ENCODE data around the gene GPR108.

- no peak for TF ChIP-seq YY1 (IDR thresholded peaks at IDR 0.05; ENCODE audit: low read depth)
- TF ChIP-seq, protein P1, sequence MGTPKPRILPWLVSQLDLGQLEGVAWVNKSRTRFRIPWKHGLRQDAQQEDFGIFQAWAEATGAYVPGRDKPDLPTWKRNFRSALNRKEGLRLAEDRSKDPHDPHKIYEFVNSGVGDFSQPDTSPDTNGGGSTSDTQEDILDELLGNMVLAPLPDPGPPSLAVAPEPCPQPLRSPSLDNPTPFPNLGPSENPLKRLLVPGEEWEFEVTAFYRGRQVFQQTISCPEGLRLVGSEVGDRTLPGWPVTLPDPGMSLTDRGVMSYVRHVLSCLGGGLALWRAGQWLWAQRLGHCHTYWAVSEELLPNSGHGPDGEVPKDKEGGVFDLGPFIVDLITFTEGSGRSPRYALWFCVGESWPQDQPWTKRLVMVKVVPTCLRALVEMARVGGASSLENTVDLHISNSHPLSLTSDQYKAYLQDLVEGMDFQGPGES (IDR thresholded peaks at IDR 0.05; ENCODE audit: low read depth, low read length) = no peak
- TF ChIP-seq CTCF (IDR thresholded peaks at IDR 0.05) = no peak
- TF ChIP-seq REST (IDR thresholded peaks at IDR 0.05; ENCODE audit: low read depth, low read length) = no peak
- TF ChIP-seq SMC3 (IDR thresholded peaks at IDR 0.05; ENCODE audit: low read depth, low read length) = no peak
- TF ChIP-seq EZH2phosphoT487 (IDR thresholded peaks at IDR 0.05; ENCODE audit: borderline replicate concordance, low read depth) = no peak
- TF ChIP-seq POLR2AphosphoS5 (IDR thresholded peaks at IDR 0.05; ENCODE audit: low read depth, low read length) = no peak
- no peak for TF ChIP-seq MEF2A (IDR thresholded peaks at IDR 0.05; ENCODE audit: borderline replicate concordance, low read depth)
These were observed 16.8 kb downstream of the GPR108 start, which contains the start of gene C3 for GRCh38 chr19:6720369-6721137.

Data from SK-N-SH (cell line).